GM18526 (cell line): ENCODE results near the gene MAP9.

Experiments used
- POLR2A ChIP-seq: IDR thresholded peaks from 3 replicates; pipeline ENCODE4 v1.6.1; 2011; ENCODE audit not compliant: insufficient read length; ENCODE audit errors: extremely low read depth

The MAP9 gene

DNA sequence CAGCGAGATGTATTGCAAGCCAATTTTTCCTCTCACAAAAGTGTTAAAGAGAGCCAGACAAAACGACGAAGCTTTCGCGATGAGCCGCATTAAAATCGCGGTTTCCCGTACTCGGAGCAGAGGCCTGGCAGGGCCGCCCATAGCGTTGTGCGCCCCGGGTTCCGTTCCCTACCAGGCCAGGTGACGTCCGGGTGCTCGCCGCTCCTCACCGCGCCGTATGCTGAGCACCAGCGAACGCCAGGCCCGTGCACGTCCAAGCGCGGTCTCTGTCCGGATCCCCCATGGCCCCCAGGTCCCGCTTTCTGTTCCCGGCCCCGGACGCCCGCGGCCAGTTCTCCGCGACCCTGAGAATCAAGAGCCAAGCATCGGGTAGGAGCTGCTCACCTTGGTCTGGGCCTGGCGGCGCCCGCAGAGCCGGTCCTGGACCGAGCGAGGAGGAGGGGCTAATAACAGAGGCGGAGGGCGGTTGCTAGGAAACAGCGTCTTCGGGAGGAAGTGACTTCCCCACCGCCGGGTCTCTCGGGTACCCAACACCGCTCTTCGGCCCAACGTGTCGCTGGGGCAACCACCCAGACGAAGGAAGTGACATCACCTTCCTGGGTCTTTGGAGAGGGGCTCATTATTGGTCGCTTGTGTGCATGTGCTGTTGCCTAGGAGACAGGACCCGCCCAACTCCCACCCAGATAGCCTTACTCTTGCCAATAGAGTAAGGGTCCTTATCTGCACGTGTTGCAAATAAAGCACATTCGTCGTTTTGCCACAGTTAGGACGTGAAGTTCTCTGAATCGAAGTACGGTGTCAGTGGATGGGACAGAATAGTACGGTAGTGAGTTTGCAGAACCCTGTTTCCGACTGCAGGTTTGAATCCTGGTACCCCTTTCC lies at the start of gene MAP9:
Gene MAP9 (minus strand): TSS at position 579 of the 882 bp plus-strand sequence. CDS start 1,115 bp downstream, outside the sequence.
- peak; percentile 39 for TF ChIP-seq POLR2A

DNA sequence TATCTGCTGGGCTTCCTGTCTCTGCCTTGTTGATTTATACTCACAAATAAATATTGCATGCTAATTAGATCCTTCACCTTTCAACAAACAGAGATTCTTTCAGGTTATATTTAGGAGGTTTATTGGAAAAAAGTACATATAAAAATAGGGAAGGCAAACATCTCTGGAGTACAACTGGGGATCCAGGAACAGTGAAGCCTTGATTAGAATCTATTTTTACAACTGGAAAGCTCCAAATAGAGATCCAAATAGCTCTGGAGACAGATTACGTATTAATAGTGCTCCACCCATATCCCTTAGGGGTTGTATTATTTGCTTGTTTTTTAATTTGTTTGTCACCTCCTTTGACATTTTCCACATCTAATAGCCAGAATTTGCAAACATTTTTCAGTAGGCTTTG lies 46.9 kb upstream of the MAP9 start:
- TF ChIP-seq POLR2A: no peak

- TF ChIP-seq POLR2A: no peak
Measured at GRCh38 chr4:155419266-155419665, 42.5 kb upstream of the MAP9 start.

- no peak for TF ChIP-seq POLR2A
Measured at GRCh38 chr4:155415662-155416061, 38.9 kb upstream of the MAP9 start.

GRCh38 chr4:155413451-155413850 lies 36.7 kb upstream of the MAP9 start:
- no peak for TF ChIP-seq POLR2A

GRCh38 chr4:155411546-155411945 lies 34.8 kb upstream of the MAP9 start:
- no peak for TF ChIP-seq POLR2A

- TF ChIP-seq POLR2A: no peak
Measured at GRCh38 chr4:155408796-155409195, 32.0 kb upstream of the MAP9 start.

GRCh38 chr4:155407480-155407879 lies 30.7 kb upstream of the MAP9 start:
- no peak for TF ChIP-seq POLR2A

- TF ChIP-seq POLR2A: no peak
Measured at GRCh38 chr4:155405059-155405458, 28.3 kb upstream of the MAP9 start.

DNA sequence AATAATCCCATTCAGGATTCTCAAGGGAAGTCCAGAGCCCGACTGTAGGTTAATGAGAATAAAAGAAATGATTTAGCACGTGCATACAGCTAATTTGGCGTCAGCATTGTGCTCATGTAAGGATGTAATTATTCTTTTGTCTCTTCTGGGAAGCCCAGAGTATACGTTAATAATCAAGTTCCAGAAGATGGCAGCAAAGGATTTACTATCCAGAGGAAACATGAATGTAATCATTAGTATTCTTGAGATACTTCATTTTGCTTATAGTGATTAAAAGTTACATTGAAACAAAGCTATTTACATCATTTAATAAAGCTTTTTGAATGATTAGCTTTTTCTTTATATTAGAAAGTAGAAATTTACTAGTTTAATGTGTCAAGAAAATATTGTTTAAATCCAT lies 27.1 kb upstream of the MAP9 start:
- TF ChIP-seq POLR2A: no peak

- no peak for TF ChIP-seq POLR2A
Measured at GRCh38 chr4:155402941-155403340, 26.2 kb upstream of the MAP9 start.

GRCh38 chr4:155400893-155401292 lies 24.1 kb upstream of the MAP9 start:
- no peak for TF ChIP-seq POLR2A

- no peak for TF ChIP-seq POLR2A
Measured at GRCh38 chr4:155399974-155400697, 23.4 kb upstream of the MAP9 start.

DNA sequence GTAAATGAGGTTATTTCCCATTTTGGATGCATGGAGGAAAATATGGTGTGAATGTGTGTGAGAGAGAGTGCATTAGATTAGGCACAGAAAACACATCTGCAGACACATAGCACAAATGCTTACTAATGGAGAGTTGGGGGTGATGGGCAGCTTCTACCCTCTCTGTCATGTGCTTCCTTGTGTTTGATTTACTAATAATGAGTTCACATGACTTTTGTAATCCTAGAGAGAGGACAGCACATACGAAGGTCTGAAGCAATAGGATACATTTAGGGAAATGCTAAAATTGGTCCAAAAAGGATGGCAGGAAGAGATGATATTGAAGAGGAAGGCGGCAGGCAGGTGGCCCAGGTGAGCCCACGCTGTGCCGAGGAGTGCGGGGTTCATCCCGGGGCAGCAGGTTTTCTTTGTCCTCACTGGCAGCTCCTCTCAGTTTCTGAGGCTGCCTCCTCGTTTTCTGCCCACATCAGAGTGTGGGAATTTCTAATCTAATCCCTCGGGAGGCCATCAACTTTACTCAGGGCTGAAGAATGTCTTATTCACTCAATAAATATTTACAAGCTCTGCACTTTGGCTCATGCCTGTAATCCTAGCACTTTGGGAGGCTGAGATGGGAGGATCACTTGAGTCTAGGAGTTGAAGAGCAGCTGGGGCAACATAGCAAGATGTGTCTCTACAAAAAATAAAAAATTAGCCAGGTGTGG lies 15.9 kb upstream of the MAP9 start:
- no peak for TF ChIP-seq POLR2A

- TF ChIP-seq POLR2A: no peak
Measured at GRCh38 chr4:155391932-155392331, 15.2 kb upstream of the MAP9 start.

GRCh38 chr4:155388162-155388561 lies 11.4 kb upstream of the MAP9 start:
- TF ChIP-seq POLR2A: no peak
